Bone marrow (tissue), 2 donors: ENCODE data around the gene HOXC11.

Source experiments
- DNase-seq, 2 donors: peaks; one replicate each; lab custom pipeline; 2025; lab: John Stamatoyannopoulos, UW

Gene HOXC11

GRCh38 chr12:54021432-54022013 is 48.6 kb downstream of the HOXC11 start:
- no peak for DNase-seq

GRCh38 chr12:54022960-54023884 is 50.3 kb downstream of the HOXC11 start:
- DNase-seq, result no peak

- DNase-seq, result no peak
Observed at GRCh38 chr12:54024127-54024526, 51.2 kb downstream of the HOXC11 start.

- DNase-seq, result no peak
Observed at GRCh38 chr12:54024581-54025305, 51.8 kb downstream of the HOXC11 start.

- DNase-seq, result no peak
Observed at GRCh38 chr12:54025499-54026405, 52.8 kb downstream of the HOXC11 start.

GRCh38 chr12:54026640-54027441 is 53.9 kb downstream of the HOXC11 start:
- DNase-seq, result no peak
